Ectodermal cell (in vitro differentiated cells): ENCODE results near the gene CCM2.

Experiments used
- H3K27ac ChIP-seq: 2 replicates; pipeline ENCODE4 v1.7.0; 2013; ENCODE audit warnings: mild to moderate bottlenecking, low read depth, low read length; ENCODE audit not compliant: insufficient read depth, poor library complexity, severe bottlenecking
- H3K27me3 ChIP-seq: 2 replicates; pipeline ENCODE4 v1.7.0; 2013; ENCODE audit warnings: mild to moderate bottlenecking, low read length; ENCODE audit not compliant: insufficient read depth, control insufficient read depth, poor library complexity, severe bottlenecking
- H3K36me3 ChIP-seq: one replicate; pipeline ENCODE4 v1.7.0; 2013; ENCODE audit warnings: low read length; ENCODE audit not compliant: control insufficient read depth, insufficient read depth
- H3K4me1 ChIP-seq: one replicate; pipeline ENCODE4 v1.7.0; 2013; ENCODE audit warnings: low read length; ENCODE audit not compliant: control insufficient read depth, insufficient read depth
- H3K4me3 ChIP-seq: 2 replicates; pipeline ENCODE4 v1.7.0; 2013; ENCODE audit warnings: low read depth, low read length, control low read depth; ENCODE audit not compliant: insufficient read depth
- H3K9me3 ChIP-seq: 2 replicates; pipeline ENCODE4 v1.7.0; 2013; ENCODE audit warnings: mild to moderate bottlenecking, low read length, moderate library complexity; ENCODE audit not compliant: control insufficient read depth
- WGBS, 2 experiments: methylation state at CpG; one replicate each; pipeline ENCODE4 v1.1.7; 2013; ENCODE audit warnings: missing lambda C conversion rate in 2 of 2; 5-methylcytosine and 5-hydroxymethylcytosine counted together

Gene CCM2

GRCh38 chr7:45089341-45089891, 89.4 kb downstream of the CCM2 start:
- peaks cover 31% of the 10 kb centered on the region for H3K27me3 ChIP-seq
- H3K27ac ChIP-seq: no peak overlapping the region
- H3K4me1 ChIP-seq: no peaks in the 10 kb centered on the region
- H3K36me3 ChIP-seq: no peaks in the 10 kb centered on the region
- no peaks in the 10 kb centered on the region for H3K9me3 ChIP-seq
- peak overlapping the region; percentile 54 for H3K4me3 ChIP-seq
- WGBS, 2 experiments: 10 to 14% methylated on average over 22 of the region's 22 CpGs

- no peak overlapping the region for H3K27ac ChIP-seq
- 56 to 64% methylated on average over 7 of the region's 7 CpGs for WGBS, 2 experiments
- H3K4me3 ChIP-seq: no peak overlapping the region
- H3K36me3 ChIP-seq: no peaks in the 10 kb centered on the region
- no peaks in the 10 kb centered on the region for H3K9me3 ChIP-seq
- peaks cover 30% of the 10 kb centered on the region for H3K27me3 ChIP-seq
- H3K4me1 ChIP-seq: no peaks in the 10 kb centered on the region
Observed at GRCh38 chr7:45092100-45092930, 92.3 kb downstream of the CCM2 start.

GRCh38 chr7:45092931-45093235, 92.9 kb downstream of the CCM2 start:
- H3K4me1 ChIP-seq: no peaks in the 10 kb centered on the region
- H3K36me3 ChIP-seq: no peaks in the 10 kb centered on the region
- no peaks in the 10 kb centered on the region for H3K9me3 ChIP-seq
- no peak overlapping the region for H3K27ac ChIP-seq
- 67 to 70% methylated on average over 3 of the region's 3 CpGs for WGBS, 2 experiments
- no peak overlapping the region for H3K4me3 ChIP-seq
- peaks cover 25% of the 10 kb centered on the region for H3K27me3 ChIP-seq

- Histone ChIP-seq H3K27me3 (no peaks in the 10 kb centered on the region), H3K27ac (no peak overlapping the region), H3K9me3 (no peaks in the 10 kb centered on the region), H3K4me1 (no peaks in the 10 kb centered on the region), H3K4me3 (no peak overlapping the region), H3K36me3 (peaks cover 34% of the 10 kb centered on the region)
- WGBS, 2 experiments: 93 to 95% methylated on average over 10 of the region's 10 CpGs
Observed at GRCh38 chr7:45098983-45099839, 99.2 kb downstream of the CCM2 start.

GRCh38 chr7:45099891-45100760, 100.1 kb downstream of the CCM2 start:
- WGBS, 2 experiments: 95% methylated on average over 16 of the region's 16 CpGs
- Histone ChIP-seq H3K4me3 (no peak overlapping the region), H3K9me3 (no peaks in the 10 kb centered on the region), H3K36me3 (peaks cover 43% of the 10 kb centered on the region), H3K27me3 (no peaks in the 10 kb centered on the region), H3K27ac (no peak overlapping the region), H3K4me1 (no peaks in the 10 kb centered on the region)

- peaks cover 49% of the 10 kb centered on the region for H3K36me3 ChIP-seq
- no peaks in the 10 kb centered on the region for H3K9me3 ChIP-seq
- H3K27ac ChIP-seq: no peak overlapping the region
- no peaks in the 10 kb centered on the region for H3K27me3 ChIP-seq
- H3K4me1 ChIP-seq: no peaks in the 10 kb centered on the region
- WGBS, 2 experiments: 95% methylated on average over 13 of the region's 13 CpGs
- H3K4me3 ChIP-seq: no peak overlapping the region
Observed at GRCh38 chr7:45100761-45101480, 100.9 kb downstream of the CCM2 start.

GRCh38 chr7:45101748-45102147, 101.7 kb downstream of the CCM2 start:
- no peak overlapping the region for H3K4me3 ChIP-seq
- 94 to 97% methylated on average over 12 of the region's 12 CpGs for WGBS, 2 experiments
- H3K27me3 ChIP-seq: no peaks in the 10 kb centered on the region
- H3K9me3 ChIP-seq: no peaks in the 10 kb centered on the region
- H3K27ac ChIP-seq: no peak overlapping the region
- no peaks in the 10 kb centered on the region for H3K4me1 ChIP-seq
- H3K36me3 ChIP-seq: peaks cover 56% of the 10 kb centered on the region

- WGBS, 2 experiments: 93 to 95% methylated on average over 14 of the region's 14 CpGs
- Histone ChIP-seq H3K36me3 (peaks cover 69% of the 10 kb centered on the region), H3K4me3 (no peak overlapping the region), H3K27me3 (no peaks in the 10 kb centered on the region), H3K4me1 (no peaks in the 10 kb centered on the region), H3K27ac (no peak overlapping the region), H3K9me3 (no peaks in the 10 kb centered on the region)
Observed at GRCh38 chr7:45102785-45103712, 103.0 kb downstream of the CCM2 start.
